ENCODE results near the gene JARID2. TPM values are rescaled to one million over a fixed set of nuclear protein-coding genes. Genes with fewer than 3 reads are reported as not detected.

The JARID2 gene
- total and polyA plus RNA-seq, 2 of the 8 experiments (the other 6 are each of a cell fraction or from before 2014, with no cell fraction given) = 60.1 to 239 TPM

GRCh38 chr6:15507221-15507620 lies 261.4 kb downstream of the JARID2 start:
- Histone ChIP-seq H3K18ac (ENCODE audit: extremely low read depth, low read length) (no peak overlapping the region), H3K9me3 (ENCODE audit: insufficient read depth in 2 of 2, low read depth in 1 of 2, low read length in 1 of 2) (no peaks in the 10 kb centered on the region), H2AFZ (ENCODE audit: low read length) (no peak overlapping the region), H4K91ac (replicated peaks; ENCODE audit: insufficient read length, low read length) (no peak overlapping the region), H3K36me3 (ENCODE audit: control insufficient read depth in 2 of 4, insufficient read depth in 4 of 4, low read length in 3 of 4) (peaks cover 37 to 99% (median 77%) of the 10 kb centered on the region in 4 experiments), H3K14ac (ENCODE audit: insufficient read length) (no peak overlapping the region), H3K79me2 (ENCODE audit: control insufficient read depth in 1 of 2, insufficient read depth in 2 of 2, low read length in 2 of 2) (peaks cover 0 to 90% of the 10 kb centered on the region in 2 experiments; a peak in 2 of 4 replicates), H3K56ac (replicated peaks; ENCODE audit: insufficient read length, low read depth, low read length) (no peak overlapping the region), H2BK5ac (ENCODE audit: low read depth, low read length) (no peak overlapping the region), H3K79me1 (ENCODE audit: low read depth, low read length) (peaks cover 24% of the 10 kb centered on the region), H2BK15ac (ENCODE audit: low read length) (no peak overlapping the region), H3K4ac (replicated peaks; ENCODE audit: insufficient read length, low read depth, low read length) (no peak overlapping the region), H4K5ac (ENCODE audit: insufficient read length, low read depth, low read length) (no peak overlapping the region), H3K23ac (ENCODE audit: insufficient read length) (no peak overlapping the region), H3K4me2 (ENCODE audit: insufficient read depth in 1 of 2, low read depth in 2 of 2, low read length in 2 of 2) (no peak overlapping the region), H4K20me1 (replicated peaks in 1 of 2; ENCODE audit: control insufficient read depth in 1 of 2, insufficient read depth in 2 of 2, low read length in 2 of 2) (peaks cover 46 to 50% of the 10 kb centered on the region in 2 experiments), H2BK12ac (ENCODE audit: low read depth, low read length) (no peak overlapping the region; the same call in 1 of the 2 replicates), H3K23me2 (ENCODE audit: low read depth, low read length) (no peaks in the 10 kb centered on the region; the same call in 1 of the 2 replicates), H3K27me3 (replicated peaks in 1 of 4; ENCODE audit: control insufficient read depth in 3 of 4, extremely low read depth in 1 of 4, insufficient read depth in 3 of 4, low read length in 3 of 4) (no peaks in the 10 kb centered on the region), H3K27ac (ENCODE audit: low read depth, low read length) (no peak overlapping the region), H3K4me1 (replicated peaks in 1 of 4; ENCODE audit: control insufficient read depth in 3 of 4, insufficient read depth in 4 of 4, low read length in 3 of 4) (peaks cover 0 to 13% (median 8%) of the 10 kb centered on the region in 4 experiments; a peak in 6 of 7 replicates), H4K8ac (ENCODE audit: extremely low read depth, insufficient read depth, low read length) (no peak overlapping the region; the same call in 1 of the 2 replicates), H2AK5ac (ENCODE audit: low read depth, low read length) (no peak overlapping the region), H3K4me3 (ENCODE audit: extremely low read depth in 1 of 4, insufficient read depth in 2 of 4, low read depth in 3 of 4, low read length in 4 of 4) (no peak overlapping the region), H2BK120ac (replicated peaks; ENCODE audit: low read depth, low read length) (no peak overlapping the region), H2BK20ac (ENCODE audit: low read length) (no peak overlapping the region), H3K9ac (replicated peaks in 1 of 4; ENCODE audit: extremely low read depth in 1 of 4, low read depth in 3 of 4, low read length in 3 of 4) (no peak overlapping the region)
- CTCF ChIA-PET (ENCODE audit: partially characterized antibody) = interaction anchor here (0.9 kb wide), 1 partner anchor 117 kb away, joined by 3 read pairs; no protein-coding TSS in a partner anchor
- FAIRE-seq (no peak), DNase-seq (ENCODE audit: low read depth in 1 of 2, low spot score in 2 of 2) (no peak)
- WGBS, 2 experiments (ENCODE audit: extremely low coverage in 1 of 2, insufficient coverage in 1 of 2, insufficient read length in 1 of 2, insufficient replicate concordance in 2 of 2, low coverage in 1 of 2, low lambda C conversion rate in 2 of 2, missing lambda C conversion rate in 1 of 2) = 91% methylated on average over 11 of the region's 11 CpGs; no CpG with 5 or more reads in 1 of the 2 experiments
- POLR2A ChIA-PET (ENCODE audit: partially characterized antibody) = interaction anchor here (0.8 kb wide), 1 partner anchor 10 kb away, joined by 3 read pairs; no protein-coding TSS in a partner anchor
- TF ChIP-seq TEAD4 (IDR thresholded peaks at IDR 0.05; ENCODE audit: low read depth, low read length) = no peak
- TF ChIP-seq BCL11A (IDR thresholded peaks at IDR 0.05; ENCODE audit: low read depth in 2 of 2, low read length in 2 of 2) = no peak
- TF ChIP-seq CTCF (IDR thresholded peaks at IDR 0.05; ENCODE audit: control extremely low read depth in 1 of 3, insufficient read depth in 1 of 3, low read depth in 1 of 3, low read length in 3 of 3) = no peak
